Breast epithelium (tissue), 4 donors: Measurements from ENCODE around the gene OSBPL10. TPM values are rescaled to one million over a fixed set of nuclear protein-coding genes. Genes with fewer than 3 reads are reported as not detected.

Source experiments
- DNase-seq, 2 donors: peaks; one replicate each; pipeline ENCODE4 v3.0.0-alpha.2; 2019; ENCODE audit warnings: low spot score in 2 of 2
- H3K27ac ChIP-seq, 2 donors: fragments of 200-600 bp; sonication (generic) in 1 of 2; one replicate each; pipeline ENCODE4 v1.5.1; 2016 to 2019; ENCODE audit warnings: mild to moderate bottlenecking in 1 of 2
- H3K27me3 ChIP-seq, 2 donors: fragments of 200-600 bp; sonication (generic) in 1 of 2; one replicate each; pipeline versions ENCODE4 v1.5.1 to v1.6.0; 2017 to 2019; ENCODE audit warnings: control low read depth in 1 of 2, mild to moderate bottlenecking in 1 of 2
- H3K36me3 ChIP-seq: fragments of 200-600 bp; one replicate; pipeline ENCODE4 v1.5.1; 2019
- H3K4me1 ChIP-seq, 2 donors: fragments of 200-600 bp; sonication (generic); one replicate each; pipeline ENCODE4 v1.5.1; 2016 to 2019; ENCODE audit warnings: control low read depth in 1 of 2
- H3K4me3 ChIP-seq, 3 donors: fragments of 200-600 bp; sonication (generic); 1 replicate in 2 of 3; 2 replicates in 1 of 3; pipeline ENCODE4 v1.5.1; 2016 to 2019; ENCODE audit warnings: mild to moderate bottlenecking in 3 of 3, moderate library complexity in 2 of 3
- H3K9me3 ChIP-seq, 2 donors: fragments of 200-600 bp; sonication (generic) in 1 of 2; one replicate each; pipeline ENCODE4 v1.5.1; 2016 to 2019; ENCODE audit warnings: control low read depth in 1 of 2
- POLR2A ChIP-seq: fragments of 450-650 bp; IDR thresholded peaks from one replicate; pipeline ENCODE4 v1.6.1; 2016; ENCODE audit warnings: antibody characterized with exemption, mild to moderate bottlenecking, moderate library complexity
- POLR2AphosphoS5 ChIP-seq, 3 donors: sonication (generic); formaldehyde crosslinking; IDR thresholded peaks; one replicate each; pipeline ENCODE4 v1.6.1; 2017; ENCODE audit warnings: antibody characterized with exemption in 3 of 3
- intact Hi-C: fragments of 100-400 bp; cut with DNase I; formaldehyde crosslinking; loops from one replicate; pipeline ENCODE4 v1.15.1; 2023; ENCODE audit warnings: low total_unique reads
- total RNA-seq, 3 donors: library from RNA; depleted of rRNA; stranded (reverse); fragments of >200 nt; gene quantifications; one replicate each; pipeline ENCODE4 v1.1.0, GENCODE V29; 2016
- TF ChIP-seq, protein P1 (sequence below), 3 donors: fragments of 450-650 bp; IDR thresholded peaks; one replicate each; pipeline ENCODE4 v1.5.1; 2016 to 2017; ENCODE audit warnings: antibody characterized with exemption in 3 of 3, mild to moderate bottlenecking in 3 of 3, moderate library complexity in 3 of 3

Gene OSBPL10
- total RNA-seq, 3 donors from 2014 or later, result 17.6 to 47.4 (median 26.5) TPM

DNA sequence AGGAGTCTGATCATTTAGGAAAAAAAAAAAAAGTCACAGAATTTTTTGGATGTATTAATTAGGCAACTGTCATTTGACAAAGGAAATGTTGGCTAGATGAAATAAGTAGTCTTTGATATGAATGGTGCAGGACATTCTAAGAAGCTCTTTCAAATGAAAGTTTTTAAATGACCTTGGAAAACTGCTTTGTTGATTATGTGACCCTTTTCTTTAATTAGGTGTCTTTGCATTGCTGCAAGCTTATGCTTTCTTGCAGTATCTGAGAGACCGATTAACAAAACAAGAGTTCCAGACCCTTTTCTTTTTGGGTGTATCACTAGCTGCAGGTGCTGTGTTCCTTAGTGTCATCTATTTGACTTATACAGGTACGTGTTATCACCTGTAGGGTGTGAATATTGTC is 364.4 kb downstream of the OSBPL10 start:
- H3K27me3 ChIP-seq, result no peaks in the 10 kb centered on the region
- DNase-seq, result no peak
- TF ChIP-seq, protein P1, sequence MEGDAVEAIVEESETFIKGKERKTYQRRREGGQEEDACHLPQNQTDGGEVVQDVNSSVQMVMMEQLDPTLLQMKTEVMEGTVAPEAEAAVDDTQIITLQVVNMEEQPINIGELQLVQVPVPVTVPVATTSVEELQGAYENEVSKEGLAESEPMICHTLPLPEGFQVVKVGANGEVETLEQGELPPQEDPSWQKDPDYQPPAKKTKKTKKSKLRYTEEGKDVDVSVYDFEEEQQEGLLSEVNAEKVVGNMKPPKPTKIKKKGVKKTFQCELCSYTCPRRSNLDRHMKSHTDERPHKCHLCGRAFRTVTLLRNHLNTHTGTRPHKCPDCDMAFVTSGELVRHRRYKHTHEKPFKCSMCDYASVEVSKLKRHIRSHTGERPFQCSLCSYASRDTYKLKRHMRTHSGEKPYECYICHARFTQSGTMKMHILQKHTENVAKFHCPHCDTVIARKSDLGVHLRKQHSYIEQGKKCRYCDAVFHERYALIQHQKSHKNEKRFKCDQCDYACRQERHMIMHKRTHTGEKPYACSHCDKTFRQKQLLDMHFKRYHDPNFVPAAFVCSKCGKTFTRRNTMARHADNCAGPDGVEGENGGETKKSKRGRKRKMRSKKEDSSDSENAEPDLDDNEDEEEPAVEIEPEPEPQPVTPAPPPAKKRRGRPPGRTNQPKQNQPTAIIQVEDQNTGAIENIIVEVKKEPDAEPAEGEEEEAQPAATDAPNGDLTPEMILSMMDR (IDR thresholded peaks at IDR 0.05), result no peak
- TF ChIP-seq POLR2AphosphoS5 (IDR thresholded peaks at IDR 0.05) (no peak), POLR2A (no peak)

DNA sequence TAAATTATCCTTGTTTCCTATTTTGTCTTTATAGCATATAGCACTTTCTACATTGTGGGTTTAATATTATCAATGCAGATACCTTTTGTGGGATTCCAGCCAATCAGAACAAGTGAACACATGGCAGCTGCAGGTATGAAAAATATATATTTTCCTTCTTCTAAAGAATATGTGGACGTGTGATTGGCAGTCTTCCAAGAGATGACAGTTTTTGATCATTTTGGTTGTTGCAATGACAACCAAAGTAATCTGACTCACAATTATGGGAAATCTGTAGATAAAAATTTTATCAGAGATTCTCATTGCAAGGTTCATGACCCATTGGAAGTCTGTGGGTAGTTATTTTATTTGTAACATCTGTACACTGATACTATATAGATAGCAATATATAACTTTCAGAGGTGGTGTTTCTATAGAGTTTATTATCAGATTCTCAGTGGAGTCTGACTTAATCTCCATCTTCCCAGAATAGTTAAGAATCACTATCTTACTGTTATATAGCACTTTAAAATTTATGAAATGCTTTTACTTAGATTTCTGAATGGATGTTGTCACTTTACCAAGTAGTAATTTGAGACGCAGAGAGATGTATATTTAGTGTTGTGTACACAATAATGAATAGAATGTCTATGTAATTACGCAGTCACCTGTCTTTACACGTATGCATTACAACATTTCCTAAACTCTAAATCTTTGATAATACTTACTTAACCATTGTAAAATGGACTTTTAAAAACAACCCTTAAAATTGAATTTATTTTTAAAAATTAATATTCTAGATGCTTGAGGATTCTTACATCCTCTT is 365.8 kb downstream of the OSBPL10 start:
- no peak for DNase-seq
- TF ChIP-seq POLR2A (no peak), POLR2AphosphoS5 (IDR thresholded peaks at IDR 0.05) (no peak)
- TF ChIP-seq, protein P1 (IDR thresholded peaks at IDR 0.05), result no peak
- intact Hi-C loops, result no loop called here
- no peaks in the 10 kb centered on the region for H3K9me3 ChIP-seq
- no peaks in the 10 kb centered on the region for H3K27me3 ChIP-seq
- no peaks in the 10 kb centered on the region for H3K4me1 ChIP-seq
- no peak overlapping the region for H3K27ac ChIP-seq
- peaks cover 5% of the 10 kb centered on the region for H3K36me3 ChIP-seq
- H3K4me3 ChIP-seq, result no peak overlapping the region

More for the DNA sequence above, 364.4 kb downstream of the OSBPL10 start:
- intact Hi-C loops, result no loop called here
- no peak overlapping the region for H3K27ac ChIP-seq
- H3K4me3 ChIP-seq, result no peak overlapping the region
- peaks cover 5% of the 10 kb centered on the region for H3K36me3 ChIP-seq
- H3K4me1 ChIP-seq, result no peaks in the 10 kb centered on the region
- H3K9me3 ChIP-seq, result no peaks in the 10 kb centered on the region

DNA sequence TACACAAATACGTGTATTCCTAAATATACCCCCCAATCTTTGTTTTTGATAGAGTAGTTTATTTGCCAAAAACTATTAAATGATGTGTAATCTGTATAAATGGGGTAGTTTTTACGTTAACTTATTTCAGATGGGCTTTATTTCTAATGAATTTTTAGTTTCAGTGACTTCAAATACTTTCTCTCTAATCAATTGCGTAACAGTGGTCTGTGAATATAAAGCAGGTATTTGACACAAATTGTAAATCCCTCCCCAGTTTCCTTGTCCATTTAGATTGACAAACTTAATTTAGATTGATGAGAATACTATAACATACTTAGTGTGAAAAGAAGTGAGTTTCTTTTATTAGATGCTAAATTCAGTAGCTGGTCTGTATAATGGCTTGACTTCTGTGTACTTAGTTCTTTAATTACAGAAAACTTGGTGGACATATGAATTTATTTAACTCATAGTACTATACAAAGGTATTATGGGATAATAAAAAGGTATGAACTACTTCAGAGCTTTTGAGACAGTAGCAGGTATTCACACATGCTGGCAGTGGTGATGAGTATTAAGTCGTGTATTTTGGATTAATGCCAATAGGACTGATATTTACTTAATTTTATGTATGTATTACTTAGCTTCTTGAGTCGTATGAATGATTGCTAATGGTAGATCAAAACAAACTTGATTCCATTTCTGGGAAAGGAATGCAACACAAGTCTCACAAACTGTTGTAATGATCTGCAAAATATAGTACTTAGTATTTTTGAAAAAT is 366.7 kb downstream of the OSBPL10 start:
- Histone ChIP-seq H3K36me3 (peaks cover 5% of the 10 kb centered on the region), H3K9me3 (no peaks in the 10 kb centered on the region), H3K4me3 (no peak overlapping the region), H3K4me1 (no peaks in the 10 kb centered on the region), H3K27me3 (no peaks in the 10 kb centered on the region), H3K27ac (no peak overlapping the region)
- DNase-seq, result no peak
- intact Hi-C loops, result no loop called here
- TF ChIP-seq, protein P1 (IDR thresholded peaks at IDR 0.05), result no peak
- TF ChIP-seq POLR2A, result no peak

DNA sequence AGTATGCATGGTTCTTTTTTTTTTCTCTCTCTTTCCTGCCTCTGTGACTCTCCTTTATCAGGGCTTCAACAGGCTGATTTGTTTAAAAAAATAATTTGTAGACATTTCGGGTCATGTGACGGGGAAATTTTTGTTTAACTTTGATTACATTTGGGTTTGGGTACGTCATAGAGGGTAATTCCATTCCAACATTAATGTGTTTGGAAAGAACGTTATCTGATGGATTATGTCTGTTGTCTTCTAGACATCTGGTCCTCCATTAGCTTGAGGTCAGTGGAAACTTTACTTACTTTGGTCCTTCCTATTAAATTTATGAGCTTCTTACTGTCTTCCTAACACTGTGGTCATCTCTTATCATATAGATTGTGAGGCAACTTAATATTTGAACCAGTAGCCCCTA is 367.4 kb downstream of the OSBPL10 start:
- Histone ChIP-seq H3K27me3 (no peaks in the 10 kb centered on the region), H3K27ac (no peak overlapping the region), H3K4me1 (no peaks in the 10 kb centered on the region), H3K36me3 (peaks cover 4% of the 10 kb centered on the region), H3K4me3 (no peak overlapping the region), H3K9me3 (no peaks in the 10 kb centered on the region)
- DNase-seq, result no peak
- TF ChIP-seq POLR2AphosphoS5 (IDR thresholded peaks at IDR 0.05) (no peak), POLR2A (no peak)
- TF ChIP-seq, protein P1 (IDR thresholded peaks at IDR 0.05), result no peak
- intact Hi-C loops, result no loop called here

DNA sequence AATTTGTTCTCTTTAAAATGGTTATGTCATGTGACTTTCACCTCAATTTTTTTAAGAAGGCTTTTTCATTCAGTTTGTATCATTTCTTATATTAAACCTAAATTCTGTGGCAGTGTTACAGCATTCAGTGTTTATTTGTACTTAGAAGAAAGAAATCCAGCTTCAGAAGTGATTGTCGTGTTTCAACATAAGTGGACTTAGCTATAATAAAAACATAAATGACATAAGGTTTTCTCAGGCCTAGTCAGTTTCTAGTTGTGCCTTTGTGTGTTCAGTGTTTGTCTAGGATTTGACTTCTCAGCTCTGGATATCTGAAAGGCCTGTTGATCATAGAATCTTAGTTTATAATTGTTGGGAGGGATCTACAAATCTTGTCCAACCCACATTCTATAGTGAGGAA is 367.9 kb downstream of the OSBPL10 start:
- intact Hi-C loops, result no loop called here
- H3K9me3 ChIP-seq, result no peaks in the 10 kb centered on the region
- no peak for DNase-seq
- H3K36me3 ChIP-seq, result no peaks in the 10 kb centered on the region
- no peaks in the 10 kb centered on the region for H3K4me1 ChIP-seq
- H3K4me3 ChIP-seq, result no peak overlapping the region
- H3K27me3 ChIP-seq, result no peaks in the 10 kb centered on the region
- no peak for TF ChIP-seq POLR2AphosphoS5 (IDR thresholded peaks at IDR 0.05)
- TF ChIP-seq, protein P1 (IDR thresholded peaks at IDR 0.05), result no peak
- TF ChIP-seq POLR2A, result no peak
- no peak overlapping the region for H3K27ac ChIP-seq
